PC-9 (cell line): ENCODE measurements around the gene KLHDC9. TPM values are rescaled to one million over a fixed set of nuclear protein-coding genes. Genes with fewer than 3 reads are reported as not detected.

Source experiments
- BruUV-seq: library from RNA; stranded (reverse); fragments of 400-500 nt; replicated peaks from 2 replicates; lab custom pipeline; 2021; lab: Mats Ljungman, UMichigan
- CTCF ChIA-PET: fragments of 300-600 bp; sonication (Branson Sonifier 250); formaldehyde crosslinking; loops from one replicate; lab custom pipeline; 2022; ENCODE audit warnings: antibody characterized with exemption; lab: Charles Lee
- POLR2A ChIA-PET: fragments of 300-600 bp; sonication (Branson Sonifier 250); formaldehyde crosslinking; loops from one replicate; lab custom pipeline; 2022; ENCODE audit warnings: antibody characterized with exemption; ENCODE audit not compliant: unreplicated experiment; lab: Charles Lee
- DNase-seq, 2 experiments: peaks; one replicate each; pipeline versions ENCODE4 v3.0.0 to v3.0.0-alpha.2; 2015 to 2022; ENCODE audit warnings: mixed read lengths in 1 of 2
- H2AFZ ChIP-seq: fragments of 200-600 bp; sonication (generic); 2 replicates; pipeline ENCODE4 v1.8.1; 2017; ENCODE audit warnings: antibody characterized with exemption
- H3F3A ChIP-seq: fragments of 200-600 bp; sonication (generic); 2 replicates; pipeline ENCODE4 v1.8.1; 2017; ENCODE audit warnings: antibody characterized with exemption, mild to moderate bottlenecking, low read depth; ENCODE audit not compliant: insufficient read depth
- H3K27ac ChIP-seq: fragments of 200-600 bp; sonication (generic); 2 replicates; pipeline ENCODE4 v1.6.1; 2016; ENCODE audit warnings: mixed run types
- H3K27me3 ChIP-seq: fragments of 200-600 bp; sonication (generic); 2 replicates; pipeline ENCODE4 v1.6.1; 2016; ENCODE audit warnings: low read depth, mixed run types; ENCODE audit not compliant: insufficient read depth
- H3K36me3 ChIP-seq: fragments of 200-600 bp; sonication (generic); 2 replicates; pipeline ENCODE4 v1.6.1; 2016; ENCODE audit warnings: low read depth, mixed run types
- H3K4me1 ChIP-seq: fragments of 200-600 bp; sonication (generic); replicated peaks from 2 replicates; pipeline ENCODE4 v1.6.1; 2016; ENCODE audit warnings: mixed run types; ENCODE audit not compliant: insufficient read depth
- H3K4me2 ChIP-seq: fragments of 200-600 bp; sonication (generic); 2 replicates; pipeline ENCODE4 v1.6.1; 2017; ENCODE audit warnings: mixed run types
- H3K4me3 ChIP-seq: fragments of 200-600 bp; sonication (generic); 2 replicates; pipeline ENCODE4 v1.6.1; 2016; ENCODE audit warnings: mixed run types
- H3K79me2 ChIP-seq: fragments of 200-600 bp; sonication (generic); 2 replicates; pipeline ENCODE4 v1.6.1; 2017; ENCODE audit warnings: low read depth, mixed run types
- H3K9me2 ChIP-seq: fragments of 200-600 bp; sonication (generic); 2 replicates; pipeline ENCODE4 v1.8.1; 2017; ENCODE audit warnings: mild to moderate bottlenecking; ENCODE audit not compliant: insufficient read depth
- H3K9me3 ChIP-seq: fragments of 200-600 bp; sonication (generic); 2 replicates; pipeline ENCODE4 v1.8.1; 2016; ENCODE audit warnings: low read depth; ENCODE audit not compliant: insufficient read depth
- H4K20me1 ChIP-seq: fragments of 200-600 bp; sonication (generic); 2 replicates; pipeline ENCODE4 v1.8.1; 2017; ENCODE audit not compliant: insufficient read depth
- CTCF ChIP-seq: fragments of 200-600 bp; sonication (generic); conservative IDR thresholded peaks from 2 replicates; pipeline ENCODE4 v1.6.1; 2017; ENCODE audit warnings: mixed run types, antibody characterized with exemption, mild to moderate bottlenecking, moderate library complexity
- EZH2 ChIP-seq: fragments of 200-600 bp; sonication (generic); IDR thresholded peaks from 2 replicates; pipeline ENCODE4 v1.8.0; 2017; ENCODE audit warnings: antibody characterized with exemption, low read depth
- intact Hi-C: fragments of 100-400 bp; cut with micrococcal nuclease; formaldehyde crosslinking; loops from one replicate; pipeline ENCODE4 v1.10.0; 2022; ENCODE audit not compliant: unreplicated experiment
- total RNA-seq: library from RNA; stranded (reverse); gene quantifications from 2 replicates; pipeline ENCODE4 v1.2.3, GENCODE V29; 2021

The KLHDC9 gene
- total RNA-seq, 1 experiment from 2014 or later = 5.6 TPM

GRCh38 chr1:161091093-161091492 is 7.1 kb upstream of the KLHDC9 start:
- Histone ChIP-seq H3K4me2 (no peak overlapping the region), H3K27ac (no peak overlapping the region), H2AFZ (no peak overlapping the region), H3K9me3 (no peaks in the 10 kb centered on the region), H3K27me3 (no peaks in the 10 kb centered on the region), H4K20me1 (no peaks in the 10 kb centered on the region), H3K36me3 (no peaks in the 10 kb centered on the region), H3K9me2 (no peaks in the 10 kb centered on the region), H3K4me3 (no peak overlapping the region), H3F3A (peaks cover 19% of the 10 kb centered on the region), H3K79me2 (peaks cover 29% of the 10 kb centered on the region), H3K4me1 (peaks cover 73% of the 10 kb centered on the region)
- DNase-seq = no peak
- no peak for TF ChIP-seq EZH2
- no TSS peak for BruUV-seq
- intact Hi-C loops = no loop called here
- POLR2A ChIA-PET = no interaction called here
- CTCF ChIA-PET = no interaction called here

- Histone ChIP-seq H4K20me1 (no peaks in the 10 kb centered on the region), H3K27me3 (no peaks in the 10 kb centered on the region), H2AFZ (no peak overlapping the region), H3K4me3 (no peak overlapping the region), H3K9me3 (no peaks in the 10 kb centered on the region), H3K36me3 (no peaks in the 10 kb centered on the region), H3K27ac (no peak overlapping the region; the same call in 1 of the 2 replicates), H3K9me2 (no peaks in the 10 kb centered on the region), H3F3A (peaks cover 17% of the 10 kb centered on the region), H3K4me1 (peaks cover 71% of the 10 kb centered on the region), H3K4me2 (peak overlapping the region; percentile 50), H3K79me2 (peaks cover 21% of the 10 kb centered on the region)
- intact Hi-C loops = no loop called here
- no peak for DNase-seq
- ChIA-PET POLR2A (interaction anchor here (0.8 kb wide), 1 partner anchor 46 kb away, joined by 5 read pairs; the partner anchor contains the start of gene USF1), CTCF (no interaction called here)
- TF ChIP-seq CTCF (no peak), EZH2 (no peak)
- no TSS peak for BruUV-seq
Observed at GRCh38 chr1:161091796-161092507, 6.2 kb upstream of the KLHDC9 start.

- peak overlapping the region; percentile 46 for H3K27ac ChIP-seq
- H3K9me2 ChIP-seq = no peaks in the 10 kb centered on the region
- intact Hi-C loops = no loop called here
- no peak overlapping the region for H2AFZ ChIP-seq
- peaks cover 13% of the 10 kb centered on the region for H3F3A ChIP-seq
- BruUV-seq = no TSS peak
- H3K4me3 ChIP-seq = no peak overlapping the region
- peak; percentile 56 to 82 for DNase-seq
- TF ChIP-seq CTCF (no peak), EZH2 (no peak)
- ChIA-PET CTCF (no interaction called here), POLR2A (interaction anchor here (0.8 kb wide), 1 partner anchor 47 kb away, joined by 5 read pairs; the partner anchor contains the start of gene USF1)
- H3K4me2 ChIP-seq = peak overlapping the region; percentile 50
- no peaks in the 10 kb centered on the region for H3K27me3 ChIP-seq
- peaks cover 70% of the 10 kb centered on the region for H3K4me1 ChIP-seq
- no peaks in the 10 kb centered on the region for H3K36me3 ChIP-seq
- H4K20me1 ChIP-seq = no peaks in the 10 kb centered on the region
- H3K79me2 ChIP-seq = peaks cover 14% of the 10 kb centered on the region
- no peaks in the 10 kb centered on the region for H3K9me3 ChIP-seq
Observed at GRCh38 chr1:161092621-161093028, 5.5 kb upstream of the KLHDC9 start.
